Skin of body (tissue), 2 donors: ENCODE results near the gene SLC19A2. TPM values are rescaled to one million over a fixed set of nuclear protein-coding genes. Genes with fewer than 3 reads are reported as not detected.

Experiments
- small RNA-seq: library from RNA; depleted of rRNA; stranded (forward); fragments of <200 nt; gene quantifications from one replicate; pipeline ENCODE3, GENCODE V24; 2014; ENCODE audit warnings: low replicate concordance
- total RNA-seq: library from RNA; depleted of rRNA; stranded (reverse); fragments of >200 nt; gene quantifications from one replicate; pipeline ENCODE4 v1.2.3, GENCODE V29; 2014

The SLC19A2 gene
- total RNA-seq, 1 donor from 2014 or later, result 23.9 TPM

Small RNA genes lying within 50 kb of the gene (small RNA-seq; reads per million reads assigned to genes)
- gene AL021068.2, result not detected

Other genes starting within 250 kb of the SLC19A2 start
- gene NME7, start 118.1 kb downstream of the SLC19A2 start, total RNA-seq, result 12.8 TPM
- gene BLZF1, start 117.7 kb downstream of the SLC19A2 start, total RNA-seq, result 32.7 TPM
- 0.30 TPM for gene CCDC181, start 58.5 kb downstream of the SLC19A2 start, total RNA-seq
- gene F5, start 100.5 kb upstream of the SLC19A2 start, total RNA-seq, result 0.89 TPM
- 1.4 TPM for gene SELP, start 144.2 kb upstream of the SLC19A2 start, total RNA-seq
- 12.3 TPM for gene SELL, start 225.7 kb upstream of the SLC19A2 start, total RNA-seq
- gene SELE, start 248.1 kb upstream of the SLC19A2 start, total RNA-seq, result 14.0 TPM